HK-2 (cell line): Measurements from ENCODE around the gene PHLDB2.

Experiments used
- DNase-seq: peaks from one replicate; pipeline ENCODE4 v3.0.0-alpha.2; 2018; ENCODE audit not compliant: unreplicated experiment

PHLDB2 gene

DNA sequence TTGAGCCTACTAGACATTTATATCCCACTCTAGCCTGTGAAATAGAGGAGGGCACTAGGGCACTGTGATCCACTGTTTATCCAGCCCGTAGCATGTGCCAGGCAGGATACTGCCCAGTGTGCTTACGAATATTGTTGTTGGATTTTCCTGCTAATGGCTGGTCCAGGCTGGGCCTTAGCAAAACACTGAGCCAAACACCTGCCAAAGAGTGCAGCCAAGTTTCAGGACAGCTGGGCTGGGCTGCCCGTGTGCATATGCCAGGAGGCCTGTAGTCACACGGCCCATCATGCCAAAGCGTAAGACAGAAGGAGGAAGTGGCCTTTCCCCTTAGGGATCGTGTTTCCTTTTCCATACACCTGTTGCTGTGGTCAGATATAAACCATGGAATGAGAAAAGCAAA, 65.2 kb downstream of the PHLDB2 start:
- DNase-seq, result no peak

DNA sequence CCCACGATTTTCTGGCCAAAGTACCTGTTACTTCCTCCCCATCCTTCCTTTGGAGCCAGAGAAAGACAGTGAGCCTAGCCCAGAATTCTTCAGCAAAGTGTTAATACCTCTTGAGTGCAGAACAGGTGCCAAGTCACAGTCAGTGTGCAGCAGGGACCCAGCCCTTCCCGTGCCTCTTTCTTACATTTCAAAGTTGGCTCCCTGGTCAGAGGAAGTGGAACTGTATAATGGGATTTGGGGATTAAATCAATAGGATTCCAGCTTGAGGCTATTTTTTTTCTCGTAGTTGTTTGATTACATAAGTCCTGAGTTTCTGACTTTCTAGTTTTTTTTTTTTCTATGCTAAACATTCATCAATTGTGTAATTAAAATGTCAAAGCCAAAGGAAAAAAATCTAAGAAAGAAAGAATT, 67.2 kb downstream of the PHLDB2 start:
- no peak for DNase-seq

DNA sequence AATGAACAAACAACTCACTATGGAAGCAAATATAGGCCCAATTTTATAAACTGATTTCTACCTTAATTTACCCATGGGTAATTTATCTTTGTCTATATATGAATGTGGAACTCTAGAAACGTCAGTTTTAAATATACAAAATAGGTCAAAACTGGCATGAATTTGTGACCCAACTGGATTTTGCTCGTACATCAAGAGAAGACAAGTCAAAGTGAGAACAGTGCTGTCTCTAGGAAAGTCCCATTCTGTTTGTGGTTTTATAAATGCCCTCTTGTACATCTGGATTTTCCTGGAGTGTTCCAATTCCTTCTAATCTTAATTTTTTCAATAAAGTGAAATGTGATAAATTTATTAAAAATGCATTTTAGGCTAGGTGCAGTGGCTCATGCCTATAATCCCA, 69.5 kb downstream of the PHLDB2 start:
- no peak for DNase-seq

DNA sequence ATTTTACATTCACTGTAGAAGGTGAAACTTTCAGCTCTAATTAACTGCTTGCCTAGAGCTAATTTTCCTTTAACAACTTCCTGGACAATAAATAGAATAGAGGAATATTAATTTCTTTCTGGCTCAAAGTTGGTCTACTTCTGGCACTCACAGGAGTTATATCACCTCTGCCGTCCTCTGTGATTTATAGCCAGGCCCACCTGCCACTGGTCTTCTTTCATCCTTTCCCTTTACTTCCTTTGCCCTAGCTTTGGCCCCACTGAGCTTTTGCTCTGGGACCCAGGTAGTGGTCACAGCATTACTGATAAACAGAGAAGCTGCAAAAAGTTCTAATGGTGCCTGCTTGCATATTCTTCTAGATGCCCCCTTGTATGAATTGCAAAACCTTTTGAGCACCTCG, 70.4 kb downstream of the PHLDB2 start:
- DNase-seq, result no peak

DNA sequence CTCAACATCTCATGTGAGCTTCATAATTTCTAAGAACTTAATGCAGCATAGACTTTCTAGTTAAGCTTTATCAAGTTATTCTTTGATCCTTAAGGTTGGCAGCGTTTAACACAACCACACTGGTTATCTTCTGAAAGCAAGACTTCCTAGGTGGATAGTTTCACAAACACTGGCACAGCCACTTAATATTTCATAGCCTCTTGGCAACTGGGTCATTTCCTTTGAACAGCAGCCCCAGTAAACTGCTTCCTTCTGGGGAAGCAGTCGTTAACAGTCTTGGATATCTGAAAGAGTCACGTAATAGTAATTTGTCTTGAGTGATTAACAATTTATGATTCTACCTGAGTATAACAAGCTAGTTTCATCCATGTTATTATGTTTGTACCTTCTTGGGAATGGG, 73.9 kb downstream of the PHLDB2 start:
- no peak for DNase-seq

DNA sequence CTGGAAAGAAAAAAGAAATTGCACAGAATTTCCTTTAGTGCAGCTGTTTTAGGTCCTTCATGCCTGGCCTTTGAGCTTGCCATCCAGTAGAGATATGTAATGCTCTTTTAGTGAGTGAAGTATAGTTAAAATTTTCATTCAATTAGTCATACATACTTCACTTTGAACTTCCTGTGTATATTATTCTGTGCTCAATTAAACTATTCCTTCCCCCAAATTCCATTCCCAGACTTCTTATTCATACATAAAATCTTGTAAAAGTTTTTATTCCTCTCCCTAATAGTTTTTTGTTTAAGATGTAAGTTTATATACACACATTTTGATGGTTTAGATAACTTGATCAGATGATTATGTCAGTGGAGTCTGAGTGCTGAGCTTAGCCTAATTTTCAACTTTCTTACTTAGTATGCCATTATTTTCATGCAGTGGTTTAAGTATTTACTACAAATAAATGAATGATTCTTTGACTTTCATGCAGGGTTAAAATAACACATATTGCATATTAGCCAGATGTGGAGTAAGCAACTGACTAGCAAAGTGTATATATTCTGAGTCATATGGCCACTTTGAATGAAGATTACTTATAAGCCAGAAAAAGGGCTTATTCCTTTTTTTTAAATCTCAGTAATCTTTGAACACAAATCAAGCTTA, 77.3 kb downstream of the PHLDB2 start:
- no peak for DNase-seq

DNA sequence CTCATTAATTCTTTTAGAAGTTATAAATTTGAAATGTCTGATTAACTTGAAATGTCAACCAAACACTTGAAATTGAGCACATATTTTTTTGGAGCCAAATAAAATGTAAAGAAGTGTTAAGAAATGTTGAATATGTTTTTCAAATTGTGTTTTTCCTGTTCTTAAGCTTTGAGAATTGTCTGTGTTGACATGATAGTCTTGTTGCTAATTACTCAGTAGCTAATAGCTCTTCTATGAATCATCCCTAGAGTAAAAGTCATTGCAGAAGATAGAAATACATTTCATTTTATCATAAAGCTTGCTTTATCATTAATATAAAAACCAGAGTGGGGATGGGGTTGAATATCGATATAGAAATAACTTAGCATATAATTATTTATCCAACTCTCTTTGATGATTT, 77.9 kb downstream of the PHLDB2 start:
- no peak for DNase-seq

DNA sequence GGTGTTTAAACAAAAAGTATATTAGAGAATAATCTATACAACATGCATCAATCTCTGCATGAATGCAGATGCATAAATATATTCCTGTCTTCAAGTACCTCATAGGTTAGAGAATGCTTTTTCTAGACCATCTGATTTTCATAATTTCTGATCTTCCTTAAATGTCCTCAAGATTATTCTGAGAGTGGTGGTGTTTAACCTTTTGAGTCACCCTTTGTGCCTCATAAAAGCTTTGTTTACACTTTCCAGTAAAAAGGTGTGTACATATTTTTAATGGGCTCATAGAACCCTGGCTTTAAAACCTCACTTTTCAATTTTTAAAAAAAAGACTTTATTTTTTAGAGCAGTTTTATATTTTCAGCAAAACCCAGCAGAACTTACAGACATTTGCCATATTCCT, 78.8 kb downstream of the PHLDB2 start:
- DNase-seq, result no peak

DNA sequence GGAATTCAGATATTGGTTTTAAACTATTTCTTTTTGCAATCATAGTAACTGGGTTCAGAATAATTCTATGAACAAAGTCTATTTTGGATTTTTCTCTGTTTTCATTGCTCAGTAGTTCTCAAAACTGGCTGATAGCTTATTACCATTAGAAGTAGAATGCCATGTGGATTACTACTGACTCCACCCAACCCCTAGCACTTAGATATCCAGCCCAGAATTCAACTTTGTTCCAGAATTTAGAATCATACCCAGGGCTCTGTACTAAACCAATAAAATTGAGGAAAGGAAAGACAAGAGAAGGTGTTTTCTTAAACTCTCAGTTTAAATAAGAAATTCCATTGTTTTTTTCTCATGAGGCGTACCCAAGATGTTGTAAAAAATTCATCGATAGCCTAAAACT, 80.8 kb downstream of the PHLDB2 start:
- no peak for DNase-seq

DNA sequence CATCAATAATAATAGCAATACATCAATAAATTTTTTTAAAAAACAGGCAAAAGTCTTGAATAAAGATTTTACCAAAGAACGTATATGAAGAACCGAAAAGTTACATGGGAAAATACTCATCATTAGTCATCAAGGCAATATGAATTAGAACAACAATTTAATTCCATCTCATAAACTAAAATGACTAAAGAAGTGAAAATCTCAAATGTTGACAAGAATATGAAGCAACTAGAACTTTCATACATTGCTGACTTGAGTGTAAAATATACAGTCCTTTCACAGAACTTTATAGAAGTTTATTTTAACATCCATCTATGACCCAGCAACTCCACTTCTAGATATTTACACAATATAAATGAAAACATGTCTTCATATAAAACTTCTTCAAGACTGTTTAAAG, 84.5 kb downstream of the PHLDB2 start:
- no peak for DNase-seq

DNA sequence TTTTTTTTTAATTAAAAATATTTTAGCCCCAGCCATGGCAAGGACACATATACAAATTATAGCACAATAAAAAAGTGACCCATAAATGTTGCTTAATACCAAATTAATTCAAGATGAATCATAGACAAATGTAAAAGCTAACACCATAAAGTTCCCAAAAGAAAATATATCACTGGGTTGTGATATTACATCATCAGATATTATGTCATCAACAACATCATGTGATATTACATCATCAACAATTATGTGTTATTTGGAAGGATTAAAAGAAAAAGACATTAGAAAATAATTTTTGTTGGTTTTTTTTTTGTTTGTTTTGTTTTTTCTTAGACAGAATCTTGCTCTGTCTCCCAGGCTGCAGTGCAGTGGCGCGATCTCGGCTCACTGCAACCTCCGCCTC, 85.3 kb downstream of the PHLDB2 start:
- DNase-seq, result no peak

DNA sequence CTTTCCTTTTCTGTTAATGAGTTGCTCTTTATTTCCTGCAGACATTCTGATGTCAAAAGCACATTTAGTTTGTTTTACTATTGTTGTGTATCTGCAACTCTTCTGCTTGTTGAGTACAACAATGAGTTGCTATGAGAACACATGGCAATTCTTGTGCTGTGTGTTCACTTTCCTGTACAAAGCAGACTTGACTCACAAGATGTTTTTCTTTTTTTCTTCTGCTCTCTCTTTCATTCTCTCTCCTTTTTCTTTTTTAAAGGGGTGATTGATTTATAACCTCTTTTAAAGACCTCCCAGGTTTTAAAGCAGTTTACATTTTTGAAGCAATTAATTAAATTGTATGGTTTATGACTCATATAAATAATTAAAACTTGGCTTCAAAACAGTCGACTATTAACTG, 88.2 kb downstream of the PHLDB2 start:
- DNase-seq, result no peak

DNA sequence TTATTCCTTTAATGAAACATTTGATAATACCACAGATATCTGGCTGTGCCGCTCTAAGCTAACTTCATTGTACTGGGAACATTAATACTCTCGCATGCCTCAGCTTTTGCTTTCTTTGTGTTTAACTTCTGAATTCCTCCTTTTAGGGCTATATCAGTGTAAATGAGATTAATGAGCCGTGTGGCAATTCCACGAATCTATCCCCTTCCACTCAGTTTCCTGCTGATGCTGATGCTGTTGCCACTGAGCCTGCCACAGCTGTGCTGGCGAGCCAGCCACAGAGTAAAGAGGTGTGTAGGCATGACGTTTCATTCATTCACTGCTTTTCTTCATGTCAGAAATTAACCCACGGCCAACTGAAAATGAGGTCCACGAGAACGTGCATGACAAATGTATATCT, 89.7 kb downstream of the PHLDB2 start:
- no peak for DNase-seq

DNA sequence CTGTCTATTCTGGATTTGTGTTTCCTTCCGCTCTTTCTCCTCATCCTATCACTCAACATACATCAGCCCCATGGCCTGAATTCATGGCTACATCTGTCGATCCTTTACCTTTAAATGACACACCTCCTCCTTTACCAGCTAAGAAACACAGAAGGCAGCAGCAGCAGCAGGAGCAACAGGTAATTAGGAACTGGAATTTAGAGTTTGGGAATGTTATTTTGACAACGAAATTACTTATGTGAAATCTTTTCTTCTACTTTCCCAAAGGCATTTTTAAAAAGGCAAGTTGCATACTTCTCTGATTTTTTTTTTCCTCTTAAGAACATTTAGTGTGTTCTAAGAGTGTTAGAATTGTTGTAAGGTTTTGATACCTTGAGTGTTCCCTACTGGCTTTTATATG, 90.6 kb downstream of the PHLDB2 start:
- DNase-seq, result no peak

DNA sequence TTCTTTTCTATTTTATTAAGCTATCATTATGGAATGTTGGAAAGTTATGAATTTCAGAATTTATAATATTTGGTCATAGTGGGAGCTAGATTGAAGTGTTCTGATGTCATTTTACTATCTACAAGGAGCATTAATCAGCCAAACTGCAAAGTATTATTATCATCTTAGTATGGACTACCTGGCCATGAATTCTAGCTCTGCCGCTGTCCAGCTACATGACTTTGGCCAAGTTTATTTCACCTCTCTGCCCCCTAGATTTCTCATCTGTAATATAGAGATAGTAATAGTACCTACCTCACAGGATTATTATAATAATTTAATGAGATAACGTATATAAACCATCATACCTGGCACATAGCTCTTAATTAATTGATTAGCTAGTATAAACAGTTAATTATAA, 92.0 kb downstream of the PHLDB2 start:
- no peak for DNase-seq

DNA sequence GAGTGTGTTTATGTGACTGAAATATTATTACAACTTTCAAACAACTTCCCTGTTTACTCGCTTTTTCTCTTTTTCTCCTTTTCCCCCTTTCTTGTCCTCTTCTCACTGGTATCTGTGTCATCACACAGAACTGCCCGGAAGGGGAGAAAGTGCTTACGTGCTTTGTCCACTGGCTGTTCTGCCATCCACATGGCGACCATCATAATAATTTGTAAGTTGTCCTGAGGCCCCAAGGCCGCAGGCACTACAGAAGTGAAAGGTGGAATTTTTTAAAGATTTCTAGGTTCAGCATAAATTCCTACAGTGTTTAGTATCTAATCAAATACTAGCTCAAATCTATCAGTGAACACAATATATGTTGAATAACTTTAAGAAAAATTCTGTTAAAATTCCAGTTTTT, 93.0 kb downstream of the PHLDB2 start:
- DNase-seq, result no peak

DNA sequence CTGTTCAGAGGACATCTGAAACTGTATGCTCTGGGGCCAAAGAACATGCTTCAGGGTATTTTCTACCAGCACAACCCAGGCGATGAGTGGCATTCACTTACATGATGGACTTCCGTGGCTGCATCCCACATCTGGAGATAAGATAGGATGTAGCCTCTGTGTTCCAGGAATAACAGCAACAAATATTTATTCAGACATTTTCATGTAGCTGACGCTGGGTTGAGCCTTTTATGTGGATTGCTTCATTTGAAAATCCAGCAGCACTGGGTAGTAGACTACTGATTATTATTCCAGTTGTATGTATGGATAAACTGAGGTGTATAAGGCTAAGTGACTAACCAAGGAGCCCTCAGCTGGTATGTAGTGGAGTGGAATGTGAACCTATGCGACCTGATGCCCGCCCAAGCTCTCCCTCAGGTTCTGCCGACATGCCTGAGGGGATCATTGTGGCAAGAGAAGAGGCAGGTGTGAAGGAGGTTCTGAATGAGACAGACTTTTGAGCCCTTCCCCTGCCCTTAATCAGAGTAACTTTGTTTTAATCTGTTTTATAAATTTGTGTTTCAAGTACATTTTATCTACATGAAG, 93.9 kb downstream of the PHLDB2 start:
- DNase-seq, result no peak

DNA sequence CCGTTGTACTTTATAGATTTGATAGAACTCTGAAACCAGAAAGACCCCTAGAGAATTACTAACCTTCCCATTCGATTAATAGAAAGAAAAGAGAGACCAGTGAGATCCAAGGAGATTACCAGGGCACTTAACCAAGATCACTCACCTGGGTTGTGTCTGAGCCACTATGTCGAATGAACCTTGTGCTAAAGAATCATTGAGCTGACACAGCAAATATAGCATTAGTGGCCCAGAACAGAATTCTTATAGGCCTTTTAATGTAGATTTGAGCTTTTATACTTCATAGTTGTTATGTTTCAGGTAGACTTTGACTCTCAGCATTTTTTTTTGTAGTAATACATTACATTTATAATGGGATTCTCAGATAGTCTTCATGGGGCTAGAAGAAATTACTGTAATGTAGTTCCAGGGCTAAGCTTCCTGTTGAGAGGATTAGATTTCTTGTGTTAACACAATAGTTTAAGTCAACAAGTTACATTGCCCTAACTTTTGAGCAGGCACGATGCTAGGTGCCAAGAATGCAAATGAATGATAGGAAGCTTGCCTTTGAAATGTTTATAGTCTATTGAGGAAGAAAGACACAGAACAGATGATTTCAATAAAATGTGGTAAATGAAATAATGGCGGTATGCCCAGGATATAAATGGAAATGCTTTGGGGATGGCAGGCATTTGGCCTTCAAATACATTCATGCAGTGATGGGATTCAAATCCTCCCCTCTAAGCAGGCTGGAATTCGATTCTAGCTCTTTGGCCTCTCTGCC, 95.3 kb downstream of the PHLDB2 start:
- no peak for DNase-seq

DNA sequence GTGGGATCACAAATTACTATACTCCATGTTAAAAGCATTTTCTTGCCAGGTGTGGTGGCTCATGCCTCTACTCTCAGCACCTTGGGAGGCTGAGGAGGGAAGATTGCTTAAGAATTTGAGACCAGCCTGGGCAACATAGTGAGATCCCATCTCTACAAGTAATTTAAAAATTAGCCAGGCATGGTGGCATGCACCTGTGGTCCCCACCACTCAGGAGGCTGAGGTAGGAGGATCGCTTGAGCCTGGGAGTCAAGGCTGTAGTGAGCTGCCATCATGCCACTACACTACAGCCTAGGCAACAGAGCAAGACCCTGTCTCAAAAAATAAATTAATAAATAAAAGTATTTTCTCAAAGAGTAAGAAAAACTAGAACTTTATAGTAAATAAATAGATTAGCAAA, 96.8 kb downstream of the PHLDB2 start:
- DNase-seq, result no peak

DNA sequence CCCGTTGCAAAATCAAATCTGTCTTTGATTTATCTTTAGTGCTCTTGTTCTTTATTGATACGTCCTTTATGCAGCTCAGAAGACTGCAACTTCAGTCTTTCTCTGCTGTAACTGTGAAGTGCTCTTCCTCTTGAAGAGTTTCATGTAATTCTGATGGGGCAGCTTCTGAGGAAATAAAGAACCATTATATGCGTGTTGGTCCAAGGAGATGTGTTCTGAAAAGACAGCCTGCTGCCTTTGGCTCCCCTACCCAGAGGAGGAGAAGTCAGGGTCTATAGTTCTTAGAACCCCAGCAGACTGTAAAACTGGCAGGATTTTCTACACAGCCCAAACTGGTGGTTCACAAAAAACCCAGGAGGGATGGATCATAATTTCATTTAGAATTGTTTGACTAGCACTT, 97.4 kb downstream of the PHLDB2 start:
- DNase-seq, result no peak

DNA sequence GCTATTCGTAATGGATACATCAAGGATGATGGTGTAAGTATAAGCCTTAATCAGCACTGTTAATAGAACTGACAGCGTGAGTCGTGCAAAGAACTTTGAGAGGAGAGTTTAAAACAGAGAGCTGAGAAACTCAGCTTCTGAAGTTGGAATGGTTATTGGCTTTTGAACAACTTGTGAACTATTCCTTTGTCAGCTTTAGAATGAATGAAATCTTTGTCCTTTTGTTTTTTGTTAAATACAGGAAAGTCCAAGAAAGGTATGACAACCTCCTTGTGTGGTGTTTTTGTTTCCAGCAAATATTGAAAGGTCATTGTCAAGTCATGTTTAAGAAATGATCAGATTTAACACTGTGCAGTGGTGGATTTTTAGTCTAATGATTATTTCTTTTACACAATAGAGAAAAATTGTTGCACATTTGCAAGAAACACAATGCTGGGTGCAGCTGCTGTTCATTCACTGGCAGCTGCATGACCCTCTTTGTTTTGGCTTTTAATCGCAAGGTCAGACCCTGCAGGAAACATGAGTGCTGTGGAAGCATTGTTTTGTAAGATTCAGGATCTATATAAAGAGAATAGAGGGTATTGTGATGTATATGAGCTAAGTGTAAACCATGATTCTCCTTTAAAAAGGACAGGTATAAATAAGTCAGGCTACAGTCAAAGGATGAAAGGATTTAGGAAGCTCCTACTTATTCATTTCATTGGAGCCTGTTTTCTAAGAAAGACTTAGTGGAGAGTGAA, 98.1 kb downstream of the PHLDB2 start:
- no peak for DNase-seq

DNA sequence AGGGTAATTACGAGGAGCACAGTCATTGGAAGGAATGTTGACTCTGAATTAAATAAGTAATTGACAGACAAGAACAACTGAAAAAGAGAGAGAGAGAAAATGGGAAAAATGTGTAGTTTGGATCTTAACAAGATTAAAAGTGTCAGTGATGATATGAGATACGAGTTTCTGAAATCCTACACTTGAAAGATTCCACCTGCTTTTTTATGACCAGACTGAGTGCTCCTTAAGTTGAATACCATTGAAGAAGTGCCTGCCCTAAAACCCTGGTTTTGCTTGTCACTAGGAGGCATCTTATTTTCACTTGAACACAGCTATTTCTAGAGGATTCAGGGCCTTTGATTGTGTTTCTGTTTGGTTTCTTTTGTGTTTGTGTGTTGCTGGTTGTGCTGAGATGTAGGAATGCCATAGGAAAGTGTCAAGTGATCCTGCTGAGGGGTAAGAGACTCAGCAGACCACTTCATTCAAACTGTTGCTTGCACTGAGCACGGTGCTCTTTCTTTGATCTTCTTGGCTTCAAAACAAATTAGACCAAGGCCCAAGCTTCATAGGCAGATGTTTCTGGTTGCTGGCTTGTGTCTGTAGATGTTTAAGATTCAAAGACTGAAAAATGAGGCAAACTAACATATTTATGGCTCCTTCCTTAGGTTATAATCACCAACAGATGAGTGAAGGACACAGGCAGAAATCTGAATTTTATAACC, 102.5 kb downstream of the PHLDB2 start:
- DNase-seq, result no peak
